IMR-90 (cell line): ENCODE data around the gene PIK3C2A. TPM values are rescaled to one million over a fixed set of nuclear protein-coding genes. Genes with fewer than 3 reads are reported as not detected.

Experiments
- ATAC-seq: fragments of 200-7000 bp; cut with Tn5 transposase; 2 replicates; pipeline ENCODE4 v1.9.1; 2020; ENCODE audit warnings: low read depth, mild to moderate bottlenecking, moderate library complexity
- BruUV-seq: library from RNA; stranded (reverse); fragments of 400-500 nt; replicated peaks from 2 replicates; lab custom pipeline; 2021; lab: Mats Ljungman, UMichigan
- CTCF ChIA-PET: fragments of 300-600 bp; formaldehyde crosslinking; extraction: SDS; loops from one replicate; lab custom pipeline; 2021; ENCODE audit warnings: antibody characterized with exemption; lab: Yijun Ruan, JAX
- POLR2A ChIA-PET: fragments of 300-600 bp; sonication (Branson Sonifier 250); formaldehyde crosslinking; loops from one replicate; lab custom pipeline; 2022; ENCODE audit warnings: antibody characterized with exemption; ENCODE audit not compliant: unreplicated experiment; lab: Charles Lee
- DNase-seq: peaks from one replicate; pipeline ENCODE4 v3.0.0; 2013
- H2AFZ ChIP-seq: replicated peaks from 2 replicates; pipeline ENCODE3; 2013; ENCODE audit warnings: low read length, mild to moderate bottlenecking; ENCODE audit not compliant: poor library complexity
- H2AK5ac ChIP-seq: 2 replicates; pipeline ENCODE4 v1.6.1; 2013; ENCODE audit warnings: low read depth, low read length, inconsistent platforms
- H2AK9ac ChIP-seq: replicated peaks from 2 replicates; pipeline ENCODE3; 2013; ENCODE audit warnings: mild to moderate bottlenecking, low read depth, low read length, moderate library complexity; ENCODE audit not compliant: poor library complexity
- H2BK120ac ChIP-seq: 2 replicates; pipeline ENCODE4 v1.6.1; 2013; ENCODE audit warnings: low read depth, low read length, inconsistent platforms
- H2BK15ac ChIP-seq: 3 replicates; pipeline ENCODE4 v1.6.1; 2013; ENCODE audit warnings: low read depth, low read length, inconsistent platforms
- H2BK20ac ChIP-seq: 2 replicates; pipeline ENCODE4 v1.6.1; 2013; ENCODE audit warnings: low read depth, mild to moderate bottlenecking, inconsistent platforms, low read length, moderate library complexity
- H2BK5ac ChIP-seq: 2 replicates; pipeline ENCODE4 v1.6.1; 2013; ENCODE audit warnings: mild to moderate bottlenecking, low read depth, low read length, inconsistent platforms; ENCODE audit not compliant: poor library complexity, severe bottlenecking
- H3K14ac ChIP-seq: replicated peaks from 2 replicates; pipeline ENCODE4 v1.6.1; 2013; ENCODE audit warnings: low read depth, low read length, inconsistent platforms
- H3K18ac ChIP-seq: 2 replicates; pipeline ENCODE4 v1.6.1; 2013; ENCODE audit warnings: low read depth, low read length, control low read depth
- H3K23ac ChIP-seq: 2 replicates; pipeline ENCODE4 v1.6.1; 2013; ENCODE audit warnings: low read depth, low read length, inconsistent platforms
- H3K27ac ChIP-seq: 2 replicates; pipeline ENCODE4 v1.5.1; 2013; ENCODE audit warnings: mild to moderate bottlenecking, control low read depth, low read length; ENCODE audit not compliant: insufficient read depth
- H3K27me3 ChIP-seq: 2 replicates; pipeline ENCODE4 v1.6.1; 2013; ENCODE audit warnings: low read length; ENCODE audit not compliant: control insufficient read depth, insufficient read depth
- H3K36me3 ChIP-seq: 2 replicates; pipeline ENCODE4 v1.6.1; 2013; ENCODE audit warnings: low read length, mixed read lengths; ENCODE audit not compliant: control insufficient read depth, insufficient read depth
- H3K4ac ChIP-seq: 2 replicates; pipeline ENCODE4 v1.6.1; 2013; ENCODE audit warnings: low read depth, low read length, inconsistent platforms
- H3K4me1 ChIP-seq: 2 replicates; pipeline ENCODE4 v1.6.1; 2013; ENCODE audit warnings: low read length, mixed read lengths; ENCODE audit not compliant: control insufficient read depth, insufficient read depth
- H3K4me2 ChIP-seq: 2 replicates; pipeline ENCODE4 v1.6.1; 2013; ENCODE audit warnings: low read depth, mild to moderate bottlenecking, control low read depth, low read length, moderate library complexity
- H3K4me3 ChIP-seq: 2 replicates; pipeline ENCODE4 v1.5.1; 2013; ENCODE audit warnings: low read depth, mild to moderate bottlenecking, control low read depth, low read length, moderate library complexity; ENCODE audit not compliant: insufficient read depth
- H3K56ac ChIP-seq: 2 replicates; pipeline ENCODE4 v1.6.1; 2013; ENCODE audit warnings: low read length, inconsistent platforms; ENCODE audit not compliant: insufficient read depth; ENCODE audit errors: extremely low read depth
- H3K79me1 ChIP-seq, 2 experiments: 2 replicates each; pipeline ENCODE4 v1.6.1; 2013; ENCODE audit warnings: low read length in 2 of 2, inconsistent platforms in 1 of 2, low read depth in 1 of 2
- H3K9ac ChIP-seq: 2 replicates; pipeline ENCODE4 v1.6.1; 2013; ENCODE audit warnings: low read depth, low read length, control low read depth
- H3K9me1 ChIP-seq: 2 replicates; pipeline ENCODE4 v1.6.1; 2013; ENCODE audit warnings: low read length, inconsistent platforms; ENCODE audit not compliant: insufficient read depth
- H3K9me3 ChIP-seq: 2 replicates; pipeline ENCODE4 v1.6.1; 2013; ENCODE audit warnings: low read length; ENCODE audit not compliant: control insufficient read depth, insufficient read depth
- H4K20me1 ChIP-seq: 2 replicates; pipeline ENCODE4 v1.6.1; 2013; ENCODE audit warnings: low read length, inconsistent platforms; ENCODE audit not compliant: insufficient read depth
- H4K5ac ChIP-seq: 2 replicates; pipeline ENCODE4 v1.6.1; 2013; ENCODE audit warnings: mild to moderate bottlenecking, low read depth, low read length, control low read depth
- H4K8ac ChIP-seq, 2 experiments: 2 replicates each; pipeline ENCODE4 v1.6.1; 2013; ENCODE audit warnings: low read depth in 2 of 2, low read length in 2 of 2, control low read depth in 1 of 2, inconsistent platforms in 1 of 2
- H4K91ac ChIP-seq: 2 replicates; pipeline ENCODE4 v1.6.1; 2013; ENCODE audit warnings: low read depth, low read length, inconsistent platforms; ENCODE audit not compliant: insufficient read depth
- ELK1 ChIP-seq: fragments of 150-350 bp; IDR thresholded peaks from 2 replicates; pipeline ENCODE4 v1.6.1; 2016; ENCODE audit warnings: low read depth, mild to moderate bottlenecking, low read length, moderate library complexity, borderline replicate concordance
- MAFK ChIP-seq: IDR thresholded peaks from 2 replicates; pipeline ENCODE4 v1.6.1; 2012; ENCODE audit warnings: low read depth, low read length, improper control_type of control experiment
- MAZ ChIP-seq: IDR thresholded peaks from 2 replicates; pipeline ENCODE4 v1.6.1; 2012; ENCODE audit warnings: low read depth, mild to moderate bottlenecking, low read length, improper control_type of control experiment, moderate library complexity, borderline replicate concordance
- MXI1 ChIP-seq: IDR thresholded peaks from 2 replicates; pipeline ENCODE4 v1.6.1; 2012; ENCODE audit warnings: low read depth, mild to moderate bottlenecking, low read length, moderate library complexity, borderline replicate concordance
- NFE2L2 ChIP-seq: fragments of 150-350 bp; IDR thresholded peaks from 2 replicates; pipeline ENCODE4 v1.6.1; 2016; ENCODE audit warnings: low read depth, mild to moderate bottlenecking, low read length
- POLR2A ChIP-seq: IDR thresholded peaks from 2 replicates; pipeline ENCODE4 v1.6.1; 2012; ENCODE audit warnings: mild to moderate bottlenecking, low read depth, low read length
- RAD21 ChIP-seq: IDR thresholded peaks from 2 replicates; pipeline ENCODE4 v1.6.1; 2012; ENCODE audit warnings: low read length, improper control_type of control experiment
- RCOR1 ChIP-seq: IDR thresholded peaks from 2 replicates; pipeline ENCODE4 v1.6.1; 2012; ENCODE audit warnings: mild to moderate bottlenecking, low read length, improper control_type of control experiment; ENCODE audit not compliant: insufficient replicate concordance
- RFX5 ChIP-seq: IDR thresholded peaks from 2 replicates; pipeline ENCODE4 v1.8.0; 2012; ENCODE audit warnings: low read depth, mild to moderate bottlenecking, low read length, moderate library complexity
- USF2 ChIP-seq: fragments of 150-350 bp; IDR thresholded peaks from 2 replicates; pipeline ENCODE4 v1.6.1; 2017; ENCODE audit warnings: mild to moderate bottlenecking, antibody characterized with exemption, low read length, low read depth
- dilution Hi-C: fragments of 300-500 bp; cut with HindIII; formaldehyde crosslinking; loops from one replicate; pipeline ENCODE4 v1.14.3; 2018; ENCODE audit warnings: low sequenced_read_pairs; ENCODE audit not compliant: unreplicated experiment
- in situ Hi-C: fragments of 300-500 bp; cut with MboI; formaldehyde crosslinking; loops from 3 replicates; pipeline ENCODE4 v1.14.3; 2019; ENCODE audit warnings: low sequenced_read_pairs, inconsistent platforms, mixed read lengths
- intact Hi-C: fragments of 100-400 bp; cut with micrococcal nuclease; formaldehyde crosslinking; loops from 2 replicates; pipeline ENCODE4 v1.10.0; 2022
- polyA plus RNA-seq, 3 experiments: library from polyadenylated mRNA; depleted of rRNA; stranded (reverse); fragments of >200 nt; gene quantifications; 2 replicates each; pipeline ENCODE4 v1.2.3, GENCODE V29; 2012; ENCODE audit warnings: low replicate concordance in 1 of 3
- total RNA-seq: library from RNA; depleted of rRNA; stranded (reverse); fragments of >200 nt; gene quantifications from 2 replicates; pipeline ENCODE4 v1.2.3, GENCODE V29; 2012

The PIK3C2A gene
- total and polyA plus RNA-seq, 2 of the 4 experiments (the other 2 are of a cell fraction) = 14.6 to 36.6 TPM

- H3K9ac ChIP-seq = no peak overlapping the region
- H3K36me3 ChIP-seq = no peaks in the 10 kb centered on the region
- H4K91ac ChIP-seq = no peak overlapping the region
- no peak overlapping the region for H3K23ac ChIP-seq
- DNase-seq (no peak), ATAC-seq (no peak)
- TF ChIP-seq ELK1 (no peak), USF2 (no peak), NFE2L2 (no peak), MAFK (no peak), RFX5 (no peak), POLR2A (no peak), RAD21 (no peak), MAZ (no peak), MXI1 (no peak), RCOR1 (no peak)
- no peak overlapping the region for H2BK5ac ChIP-seq
- H3K4me1 ChIP-seq = no peaks in the 10 kb centered on the region
- no peak overlapping the region for H2BK15ac ChIP-seq
- no peaks in the 10 kb centered on the region for H3K79me1 ChIP-seq
- H3K9me1 ChIP-seq = no peaks in the 10 kb centered on the region
- no peak overlapping the region for H3K14ac ChIP-seq
- no peak overlapping the region for H3K27ac ChIP-seq
- H2BK120ac ChIP-seq = no peak overlapping the region
- BruUV-seq = no TSS peak
- CTCF ChIA-PET = no interaction called here
- H3K4me3 ChIP-seq = no peak overlapping the region
- no peak overlapping the region for H3K4ac ChIP-seq
- no peak overlapping the region for H4K5ac ChIP-seq
- no peaks in the 10 kb centered on the region for H4K20me1 ChIP-seq
- intact Hi-C loops = no loop called here
- POLR2A ChIA-PET = no interaction called here
- H3K56ac ChIP-seq = no peak overlapping the region
- H2AK5ac ChIP-seq = no peak overlapping the region
- no peak overlapping the region for H2BK20ac ChIP-seq
- H4K8ac ChIP-seq = no peak overlapping the region
- no peak overlapping the region for H3K4me2 ChIP-seq
- in situ Hi-C loops = no loop called here
- H3K18ac ChIP-seq = no peak overlapping the region
- no peaks in the 10 kb centered on the region for H3K9me3 ChIP-seq
- H3K27me3 ChIP-seq = no peaks in the 10 kb centered on the region; the same call in 1 of the 2 replicates
- no peak overlapping the region for H2AK9ac ChIP-seq
- dilution Hi-C loops = no loop called here
- H2AFZ ChIP-seq = no peak overlapping the region
Measured at GRCh38 chr11:17240780-17241179, 33.0 kb upstream of the PIK3C2A start.
